Activated naive CD8-positive, alpha-beta T cell (primary cell): Measurements from ENCODE around the gene AGAP1.

Experiments used
- H3K27ac Mint-ChIP-seq: one replicate; pipeline ENCODE4 v1.8.0; 2021; ENCODE audit warnings: mixed read lengths
- H3K27me3 Mint-ChIP-seq: one replicate; pipeline ENCODE4 v1.8.0; 2021; ENCODE audit warnings: mixed read lengths
- H3K36me3 Mint-ChIP-seq: one replicate; pipeline ENCODE4 v1.8.0; 2021; ENCODE audit warnings: mixed read lengths
- H3K4me1 Mint-ChIP-seq: one replicate; pipeline ENCODE4 v1.8.0; 2021; ENCODE audit warnings: low read depth, mixed read lengths
- H3K4me3 Mint-ChIP-seq: one replicate; pipeline ENCODE4 v1.8.0; 2021; ENCODE audit warnings: mild to moderate bottlenecking, mixed read lengths
- H3K9me3 Mint-ChIP-seq: one replicate; pipeline ENCODE4 v1.8.0; 2021; ENCODE audit warnings: low read depth, mixed read lengths

Gene AGAP1

DNA sequence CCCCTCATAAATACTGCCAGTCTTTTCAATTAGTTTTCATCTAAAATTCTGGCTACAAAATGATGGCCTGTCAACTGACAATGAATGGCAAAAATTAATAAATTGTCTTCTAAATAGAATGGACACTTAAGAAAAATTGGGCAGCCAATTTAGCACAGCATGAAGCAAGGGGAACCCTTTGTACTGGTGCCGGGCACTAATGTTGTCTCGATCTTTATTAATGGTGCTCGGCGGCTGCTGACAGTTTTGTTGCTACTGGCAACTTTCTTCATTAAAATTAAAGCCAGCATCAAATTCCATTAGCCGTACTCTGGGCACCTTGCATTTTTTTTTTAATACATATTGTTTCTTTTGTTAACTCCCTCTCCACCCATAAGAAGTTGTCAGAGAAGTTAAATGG, 365.0 kb downstream of the AGAP1 start:
- Mint-ChIP-seq H3K27ac (no peak overlapping the region), H3K27me3 (peaks cover 4% of the 10 kb centered on the region), H3K9me3 (no peaks in the 10 kb centered on the region), H3K36me3 (no peaks in the 10 kb centered on the region), H3K4me1 (no peaks in the 10 kb centered on the region), H3K4me3 (no peak overlapping the region)

DNA sequence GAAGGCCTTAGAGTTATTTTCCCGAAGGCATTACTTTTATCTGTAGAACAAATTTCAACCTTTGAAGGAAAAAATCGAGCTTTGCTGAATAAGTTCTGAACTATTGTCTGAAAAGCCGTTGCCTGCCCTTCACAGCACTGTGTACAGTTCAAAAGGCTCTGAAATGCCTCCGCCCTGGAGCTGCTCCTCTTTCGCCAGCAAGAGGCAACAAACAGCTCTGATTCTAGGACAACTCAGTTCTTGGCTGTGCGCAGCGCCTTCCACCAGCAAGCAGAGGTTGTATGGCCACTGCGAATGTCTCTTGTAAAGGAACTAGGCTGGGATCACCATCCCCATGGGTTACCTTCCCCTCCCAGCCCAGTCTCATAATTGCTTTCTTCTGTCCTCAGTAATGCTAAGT, 365.8 kb downstream of the AGAP1 start:
- H3K4me3 Mint-ChIP-seq, result no peak overlapping the region
- H3K4me1 Mint-ChIP-seq, result no peaks in the 10 kb centered on the region
- H3K27me3 Mint-ChIP-seq, result peaks cover 7% of the 10 kb centered on the region
- no peaks in the 10 kb centered on the region for H3K9me3 Mint-ChIP-seq
- H3K36me3 Mint-ChIP-seq, result no peaks in the 10 kb centered on the region
- H3K27ac Mint-ChIP-seq, result no peak overlapping the region

DNA sequence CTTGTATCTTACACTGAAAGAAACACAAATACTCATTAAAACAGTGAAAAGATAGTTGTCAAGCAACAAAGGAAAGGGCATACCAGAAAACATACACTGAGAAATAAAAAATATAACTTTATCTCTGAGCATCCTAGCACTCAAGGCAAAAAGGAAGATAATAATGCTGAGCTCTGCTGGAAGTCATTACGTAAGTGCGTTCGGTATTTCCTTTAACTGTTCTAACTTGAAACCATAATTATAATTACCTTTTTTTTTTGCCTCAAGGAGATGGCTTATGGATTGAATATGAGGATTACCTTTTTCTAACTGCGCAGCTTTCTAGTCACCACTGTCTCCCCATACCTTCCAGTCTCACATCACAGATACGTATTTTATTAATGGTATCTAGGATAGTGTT, 366.3 kb downstream of the AGAP1 start:
- Mint-ChIP-seq H3K4me1 (no peaks in the 10 kb centered on the region), H3K27ac (no peak overlapping the region), H3K27me3 (peaks cover 12% of the 10 kb centered on the region), H3K4me3 (no peak overlapping the region), H3K9me3 (no peaks in the 10 kb centered on the region), H3K36me3 (no peaks in the 10 kb centered on the region)

DNA sequence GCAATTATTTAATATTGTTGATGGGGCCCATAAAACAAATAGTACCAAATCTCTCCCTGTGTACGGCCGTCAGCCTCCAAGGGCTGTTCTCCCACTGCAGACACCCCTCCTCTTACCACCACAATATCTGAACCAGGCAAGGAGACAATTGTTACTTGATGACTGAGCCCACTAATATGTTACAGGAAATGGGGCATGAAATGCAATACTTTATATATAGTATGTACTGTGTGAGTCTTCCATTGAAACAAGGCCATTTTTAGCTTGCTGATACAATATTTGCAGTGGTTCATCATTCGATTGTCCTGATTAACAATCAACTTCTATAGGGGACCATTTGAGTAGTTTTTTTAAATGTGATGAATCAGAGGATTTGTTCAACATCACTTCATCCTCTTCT, 367.0 kb downstream of the AGAP1 start:
- Mint-ChIP-seq H3K27ac (no peak overlapping the region), H3K36me3 (no peaks in the 10 kb centered on the region), H3K27me3 (peaks cover 12% of the 10 kb centered on the region), H3K4me3 (no peak overlapping the region), H3K4me1 (no peaks in the 10 kb centered on the region), H3K9me3 (no peaks in the 10 kb centered on the region)

DNA sequence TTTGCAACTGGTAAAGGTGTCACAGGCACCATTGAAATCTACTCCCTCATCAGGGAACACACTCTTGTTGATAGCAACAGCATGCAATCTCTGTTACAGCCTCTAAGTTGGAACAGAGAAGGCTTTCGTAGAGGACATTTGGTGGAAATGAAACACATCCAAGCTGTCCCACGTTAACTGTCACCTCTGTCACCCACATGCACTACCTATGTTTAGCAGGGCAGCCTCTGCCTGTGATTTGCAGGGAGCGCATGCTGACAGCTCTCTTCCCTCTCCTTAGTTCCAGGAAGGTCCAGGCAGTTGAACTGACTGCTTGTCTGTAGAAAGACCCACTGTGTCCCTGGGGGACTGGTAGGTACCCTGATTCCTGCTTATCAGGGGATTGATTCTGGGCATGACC, 367.5 kb downstream of the AGAP1 start:
- Mint-ChIP-seq H3K4me3 (no peak overlapping the region), H3K27me3 (peaks cover 12% of the 10 kb centered on the region), H3K27ac (no peak overlapping the region), H3K9me3 (no peaks in the 10 kb centered on the region), H3K36me3 (no peaks in the 10 kb centered on the region), H3K4me1 (no peaks in the 10 kb centered on the region)

DNA sequence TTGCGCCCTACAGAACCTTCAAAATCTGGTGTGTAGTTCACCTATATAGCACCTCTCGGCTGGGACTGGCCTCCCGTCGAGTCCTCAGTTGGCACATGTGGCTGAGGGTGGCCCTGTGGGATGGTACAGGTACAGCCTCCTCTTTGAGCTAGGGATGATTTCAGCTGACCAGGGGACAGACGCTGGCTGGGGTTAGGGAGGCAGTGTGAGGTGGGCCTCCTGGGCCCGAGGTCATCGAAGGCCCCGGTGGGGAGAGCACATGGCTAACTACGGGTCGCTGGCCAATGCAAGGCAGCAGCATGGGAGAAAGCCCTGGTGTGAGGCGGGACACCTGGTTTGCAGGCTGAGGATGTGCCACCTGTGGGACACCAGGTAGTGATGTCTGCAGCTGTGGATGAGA, 369.6 kb downstream of the AGAP1 start:
- no peaks in the 10 kb centered on the region for H3K4me1 Mint-ChIP-seq
- H3K4me3 Mint-ChIP-seq, result no peak overlapping the region
- H3K27me3 Mint-ChIP-seq, result peaks cover 13% of the 10 kb centered on the region
- no peaks in the 10 kb centered on the region for H3K9me3 Mint-ChIP-seq
- no peak overlapping the region for H3K27ac Mint-ChIP-seq
- no peaks in the 10 kb centered on the region for H3K36me3 Mint-ChIP-seq

DNA sequence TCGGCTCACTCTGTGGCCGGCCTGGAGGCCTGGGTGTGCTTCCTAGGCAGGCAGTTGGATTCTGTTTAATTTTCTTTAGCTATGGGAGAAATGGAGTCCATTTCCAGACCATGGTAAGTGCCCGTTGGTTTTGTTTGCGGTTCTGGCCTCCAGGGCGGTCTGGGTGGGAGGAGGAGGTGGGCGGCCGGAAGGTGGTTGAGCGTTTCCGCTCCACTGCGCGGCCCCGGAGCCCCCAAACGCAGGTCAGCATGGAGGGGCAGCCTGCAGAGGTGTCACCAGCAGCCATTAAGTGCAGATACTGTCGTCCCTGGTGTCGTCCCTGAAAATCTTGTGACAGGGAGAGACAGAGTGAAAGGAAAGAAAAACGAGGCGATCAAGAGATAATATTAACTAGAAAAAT, 370.5 kb downstream of the AGAP1 start:
- Mint-ChIP-seq H3K4me1 (no peaks in the 10 kb centered on the region), H3K4me3 (no peak overlapping the region), H3K36me3 (no peaks in the 10 kb centered on the region), H3K27me3 (peaks cover 13% of the 10 kb centered on the region), H3K9me3 (no peaks in the 10 kb centered on the region), H3K27ac (no peak overlapping the region)

DNA sequence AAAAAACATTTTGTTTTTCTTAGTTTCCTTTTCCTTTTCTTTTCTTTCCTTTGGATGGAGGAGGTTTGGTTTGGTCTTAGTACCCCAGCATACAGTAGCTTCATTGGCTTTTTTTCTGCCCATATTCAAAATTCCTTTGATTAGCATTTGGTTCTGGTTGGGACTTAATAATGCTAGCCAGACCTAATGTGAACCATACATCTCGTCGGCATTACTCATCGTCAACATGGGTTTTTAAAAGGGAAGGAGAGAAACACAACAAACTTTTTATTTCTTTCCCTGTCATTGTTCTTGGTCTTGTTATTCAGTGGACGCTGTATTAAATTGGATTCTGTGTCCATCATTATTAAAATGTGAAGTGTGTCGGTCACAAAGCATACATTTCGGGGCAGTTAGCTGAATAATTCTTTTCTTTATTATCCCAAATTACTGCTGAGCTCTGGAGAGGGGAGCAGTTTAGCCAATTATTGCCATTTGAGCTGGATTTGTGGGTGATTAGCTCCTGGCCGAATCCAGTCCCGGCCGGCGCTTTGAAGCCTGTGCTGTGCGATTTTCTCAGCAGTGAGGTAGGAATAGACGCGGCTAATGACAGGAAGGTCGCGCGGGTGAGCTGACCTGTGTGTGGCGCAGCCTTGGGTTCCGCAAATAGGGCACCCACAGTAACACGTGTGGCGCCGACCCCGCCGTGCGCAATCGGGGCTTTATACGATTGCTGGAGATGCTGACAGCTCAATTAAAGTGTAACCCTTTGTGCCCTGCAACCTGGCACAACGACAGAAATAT, 371.1 kb downstream of the AGAP1 start:
- Mint-ChIP-seq H3K27ac (no peak overlapping the region), H3K27me3 (peaks cover 13% of the 10 kb centered on the region), H3K4me3 (no peak overlapping the region), H3K4me1 (no peaks in the 10 kb centered on the region), H3K36me3 (no peaks in the 10 kb centered on the region), H3K9me3 (no peaks in the 10 kb centered on the region)

DNA sequence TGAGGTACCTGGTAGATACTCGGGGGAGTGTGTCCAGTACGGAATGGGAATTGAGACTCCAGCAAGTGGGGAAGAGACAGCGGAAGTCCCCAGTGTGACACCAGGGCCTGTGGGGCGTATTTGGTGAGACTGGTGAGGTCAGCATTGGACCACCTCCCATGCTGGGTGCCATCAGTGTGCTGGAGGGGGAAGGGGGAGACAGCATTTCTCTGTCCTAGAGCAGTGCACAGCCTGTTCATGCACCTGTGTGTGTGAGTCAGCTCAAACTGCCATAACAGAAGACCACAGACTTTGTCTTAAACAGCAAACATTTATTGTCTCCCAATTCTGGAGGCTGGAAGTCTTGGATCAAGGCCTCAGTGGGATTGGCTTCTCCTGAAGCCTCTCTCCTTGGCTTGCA, 372.5 kb downstream of the AGAP1 start:
- Mint-ChIP-seq H3K27ac (no peak overlapping the region), H3K9me3 (no peaks in the 10 kb centered on the region), H3K4me3 (no peak overlapping the region), H3K36me3 (no peaks in the 10 kb centered on the region), H3K4me1 (no peaks in the 10 kb centered on the region), H3K27me3 (peaks cover 13% of the 10 kb centered on the region)

DNA sequence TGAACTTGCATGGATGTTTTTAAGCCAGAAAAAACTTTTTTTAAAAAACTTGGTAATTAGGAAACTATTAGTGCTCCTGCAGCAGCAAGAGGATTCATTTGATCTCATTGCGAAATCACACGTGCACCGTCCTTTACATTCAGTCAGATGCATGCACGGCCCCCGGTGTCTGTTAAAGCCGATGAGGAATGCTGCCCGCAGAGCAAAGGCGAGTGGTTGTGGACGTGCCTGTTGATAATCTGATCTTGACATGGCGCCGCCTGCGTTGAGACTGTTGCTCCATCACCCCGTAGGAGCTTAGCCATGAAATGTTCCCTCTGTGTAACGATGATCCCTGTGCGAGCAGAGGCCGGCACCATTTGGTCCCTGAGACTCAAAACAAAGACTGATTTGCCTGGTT, 374.4 kb downstream of the AGAP1 start:
- Mint-ChIP-seq H3K27me3 (peaks cover 8% of the 10 kb centered on the region), H3K4me3 (no peak overlapping the region), H3K36me3 (no peaks in the 10 kb centered on the region), H3K9me3 (no peaks in the 10 kb centered on the region), H3K27ac (no peak overlapping the region), H3K4me1 (no peaks in the 10 kb centered on the region)

DNA sequence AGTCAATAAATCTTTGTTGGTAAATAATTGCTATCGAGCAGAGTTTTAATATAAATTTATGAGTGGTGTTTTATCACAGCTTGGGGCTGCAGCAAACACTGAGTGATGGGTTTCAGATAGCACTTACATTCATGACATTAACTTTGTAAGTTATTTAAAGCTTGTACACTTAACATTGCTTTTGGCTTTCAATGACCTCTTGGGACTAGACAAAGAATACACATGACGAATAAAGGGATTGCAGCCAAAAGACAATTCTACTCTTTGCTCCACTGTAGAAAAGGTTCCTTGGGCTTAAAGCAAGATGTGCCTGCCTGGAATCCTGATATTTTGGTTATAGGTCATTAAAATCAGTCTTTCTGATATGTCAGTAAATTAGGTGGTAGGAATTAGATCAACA, 374.8 kb downstream of the AGAP1 start:
- no peaks in the 10 kb centered on the region for H3K4me1 Mint-ChIP-seq
- peaks cover 8% of the 10 kb centered on the region for H3K27me3 Mint-ChIP-seq
- H3K4me3 Mint-ChIP-seq, result no peak overlapping the region
- no peaks in the 10 kb centered on the region for H3K36me3 Mint-ChIP-seq
- no peak overlapping the region for H3K27ac Mint-ChIP-seq
- no peaks in the 10 kb centered on the region for H3K9me3 Mint-ChIP-seq

DNA sequence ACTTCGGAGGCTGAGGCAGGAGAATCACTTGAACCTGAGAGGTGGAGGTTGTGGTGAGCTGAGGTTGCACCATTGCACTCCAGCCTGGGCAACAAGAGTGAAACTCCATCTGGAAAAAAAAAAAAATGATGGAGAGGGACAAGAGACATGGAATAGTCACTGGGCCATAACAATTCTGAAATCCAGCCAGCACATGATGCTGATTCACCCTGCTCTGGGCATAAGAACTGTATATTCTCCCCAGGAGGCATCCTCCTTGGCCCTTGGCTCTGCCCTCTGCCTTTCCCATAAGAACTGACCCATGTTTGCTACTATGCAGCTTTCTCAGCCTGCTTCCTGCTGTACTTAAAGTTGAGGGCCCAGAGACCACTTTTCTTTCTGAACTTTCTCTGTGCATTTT, 376.7 kb downstream of the AGAP1 start:
- no peak overlapping the region for H3K4me3 Mint-ChIP-seq
- H3K36me3 Mint-ChIP-seq, result no peaks in the 10 kb centered on the region
- H3K27ac Mint-ChIP-seq, result no peak overlapping the region
- no peaks in the 10 kb centered on the region for H3K4me1 Mint-ChIP-seq
- H3K27me3 Mint-ChIP-seq, result peaks cover 1% of the 10 kb centered on the region
- H3K9me3 Mint-ChIP-seq, result no peaks in the 10 kb centered on the region

DNA sequence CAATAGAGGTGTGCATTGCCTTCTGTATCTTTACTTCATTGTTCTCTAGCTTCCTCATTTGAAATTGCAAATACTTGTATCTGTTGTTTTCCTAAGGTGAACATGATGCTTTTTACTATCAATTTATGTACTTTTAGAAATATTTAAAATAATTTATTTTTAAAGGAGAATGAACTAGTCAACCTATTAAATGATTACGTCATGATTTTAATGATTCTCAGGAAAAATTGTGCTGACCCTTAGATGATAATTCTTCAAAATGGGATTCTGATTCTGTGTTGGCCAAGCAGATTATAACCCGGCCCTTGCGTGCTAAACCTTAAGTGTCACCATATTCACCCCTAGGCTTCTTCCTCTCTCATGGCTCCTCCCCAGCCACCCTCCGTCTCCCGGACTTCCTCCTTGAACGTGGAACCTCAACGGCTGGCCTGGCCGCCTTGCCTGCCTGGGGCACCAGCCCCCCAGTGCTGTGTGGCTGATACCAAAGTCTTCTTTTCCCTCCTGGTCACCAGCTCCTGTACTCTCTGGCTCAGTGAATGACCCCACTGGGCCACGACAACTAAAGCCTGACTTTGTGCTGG, 382.3 kb downstream of the AGAP1 start:
- Mint-ChIP-seq H3K9me3 (no peaks in the 10 kb centered on the region), H3K27ac (no peak overlapping the region), H3K4me3 (no peak overlapping the region), H3K27me3 (peaks cover 1% of the 10 kb centered on the region), H3K4me1 (no peaks in the 10 kb centered on the region), H3K36me3 (no peaks in the 10 kb centered on the region)

DNA sequence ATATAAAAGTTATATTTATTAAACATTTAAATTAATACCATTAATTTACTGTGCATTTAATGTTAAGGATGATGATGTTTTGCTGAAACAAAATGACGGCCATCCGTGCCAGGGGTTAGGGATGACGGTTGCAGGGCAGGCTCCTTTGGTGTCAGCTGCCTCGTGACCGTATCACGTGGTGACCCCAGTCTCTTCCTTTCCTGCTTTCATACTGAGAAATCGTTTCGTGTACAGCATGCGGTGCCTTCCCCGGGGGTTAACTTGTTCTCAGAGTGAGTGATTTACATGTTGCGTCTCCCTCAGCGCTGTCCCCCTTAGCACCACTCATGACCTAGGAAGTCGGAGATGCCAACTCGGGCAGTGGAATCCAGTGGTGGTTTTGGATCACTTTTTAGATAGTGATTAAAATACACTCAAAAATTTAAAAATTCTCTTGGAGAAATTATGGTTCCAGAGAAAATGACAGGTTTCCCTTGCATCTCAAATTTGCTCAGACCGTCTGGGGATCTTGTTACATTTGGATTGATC, 383.5 kb downstream of the AGAP1 start:
- Mint-ChIP-seq H3K4me1 (no peaks in the 10 kb centered on the region), H3K27me3 (peaks cover 1% of the 10 kb centered on the region), H3K36me3 (no peaks in the 10 kb centered on the region), H3K9me3 (no peaks in the 10 kb centered on the region), H3K27ac (no peak overlapping the region), H3K4me3 (no peak overlapping the region)

DNA sequence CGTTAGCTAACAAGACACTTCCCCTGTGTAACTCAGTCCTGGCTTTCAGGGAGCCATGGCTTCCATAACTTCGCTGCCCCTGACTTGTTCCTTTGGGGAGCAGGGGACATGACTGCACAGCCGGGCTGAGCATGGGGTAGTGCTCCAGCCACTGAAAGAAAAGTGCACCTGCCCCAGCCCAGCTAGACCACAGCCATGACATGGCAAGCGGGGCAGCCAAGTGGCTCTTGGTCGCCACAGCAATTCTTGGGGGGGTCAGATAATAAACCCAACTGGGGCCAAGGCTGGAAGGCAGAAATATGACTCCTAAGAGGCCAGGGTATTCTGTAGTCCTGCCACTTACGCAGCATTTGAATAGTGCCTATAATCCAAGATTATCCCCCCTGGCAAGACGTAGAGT, 385.3 kb downstream of the AGAP1 start:
- no peak overlapping the region for H3K27ac Mint-ChIP-seq
- no peaks in the 10 kb centered on the region for H3K4me1 Mint-ChIP-seq
- H3K36me3 Mint-ChIP-seq, result no peaks in the 10 kb centered on the region
- no peak overlapping the region for H3K4me3 Mint-ChIP-seq
- H3K27me3 Mint-ChIP-seq, result peaks cover 1% of the 10 kb centered on the region
- no peaks in the 10 kb centered on the region for H3K9me3 Mint-ChIP-seq

DNA sequence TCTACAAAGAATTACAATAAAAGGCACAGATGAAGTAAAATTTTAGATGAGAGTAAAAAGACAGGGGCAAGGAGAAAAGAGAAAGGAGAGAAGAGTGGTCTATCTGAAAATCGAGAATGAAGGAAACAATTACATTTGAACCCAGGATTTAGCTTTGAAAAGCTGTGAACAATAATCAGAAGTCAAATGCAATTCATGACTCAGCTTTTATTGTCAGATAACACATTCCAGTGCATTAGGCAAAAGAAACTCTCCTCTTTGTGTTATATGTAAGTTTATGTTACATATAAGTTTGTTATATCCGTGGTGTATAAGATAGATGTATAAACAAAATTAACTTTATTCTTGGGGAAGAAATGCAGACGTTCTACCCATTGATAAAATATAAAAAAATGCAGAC, 389.8 kb downstream of the AGAP1 start:
- no peaks in the 10 kb centered on the region for H3K9me3 Mint-ChIP-seq
- H3K36me3 Mint-ChIP-seq, result no peaks in the 10 kb centered on the region
- H3K4me1 Mint-ChIP-seq, result no peaks in the 10 kb centered on the region
- no peak overlapping the region for H3K27ac Mint-ChIP-seq
- no peak overlapping the region for H3K4me3 Mint-ChIP-seq
- peaks cover 1% of the 10 kb centered on the region for H3K27me3 Mint-ChIP-seq
